GM19023 (cell line): Measurements from ENCODE around the gene ZNF586.
"Not testable (repeated sequence)": the region's sequence is repeated elsewhere in the genome, so short reads cannot be mapped to it uniquely, and the experiment has no call there.

ENCODE experiments used
- ATAC-seq: cut with Tn5 transposase; IDR thresholded peaks from one replicate; pipeline ENCODE4 v1.9.1; 2021; ENCODE audit warnings: mild to moderate bottlenecking, moderate library complexity; ENCODE audit not compliant: unreplicated experiment

Gene ZNF586

GRCh38 chr19:57789288-57789687 lies 19.8 kb downstream of the ZNF586 start:
- no peak for ATAC-seq

GRCh38 chr19:57796580-57796979 lies 27.1 kb downstream of the ZNF586 start:
- not testable (repeated sequence) for ATAC-seq

GRCh38 chr19:57800696-57801095 lies 31.2 kb downstream of the ZNF586 start:
- no peak for ATAC-seq

GRCh38 chr19:57802269-57802668 lies 32.8 kb downstream of the ZNF586 start:
- ATAC-seq, result no peak

GRCh38 chr19:57803265-57803593 lies 33.8 kb downstream of the ZNF586 start:
- no peak for ATAC-seq

- ATAC-seq, result no peak
Observed at GRCh38 chr19:57803594-57804325, 34.3 kb downstream of the ZNF586 start.

GRCh38 chr19:57807541-57807940 lies 38.1 kb downstream of the ZNF586 start:
- ATAC-seq, result no peak

- ATAC-seq, result not testable (repeated sequence)
Observed at GRCh38 chr19:57810410-57811295, 41.2 kb downstream of the ZNF586 start.

DNA sequence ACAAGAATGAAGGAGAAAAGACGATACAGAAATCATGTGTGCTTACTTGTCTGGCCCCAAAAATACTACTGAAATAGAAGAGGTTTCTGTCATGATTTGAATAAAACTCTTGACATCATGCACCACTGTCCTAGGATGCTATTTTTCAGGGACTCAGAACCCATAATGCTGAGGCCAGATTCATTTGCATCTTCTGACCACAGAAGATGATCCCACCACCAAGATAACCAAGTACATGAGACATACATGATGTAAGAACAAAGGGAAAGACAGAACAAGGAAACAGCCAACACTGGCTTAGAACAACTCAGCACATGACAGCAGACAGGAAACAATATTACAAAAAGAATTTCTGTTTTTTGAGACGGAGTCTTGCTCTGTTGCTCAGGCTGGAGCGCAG lies 42.8 kb downstream of the ZNF586 start:
- ATAC-seq, result no peak

GRCh38 chr19:57812975-57813820 lies 43.7 kb downstream of the ZNF586 start:
- not testable (repeated sequence) for ATAC-seq

GRCh38 chr19:57813919-57814504 lies 44.5 kb downstream of the ZNF586 start:
- no peak for ATAC-seq

DNA sequence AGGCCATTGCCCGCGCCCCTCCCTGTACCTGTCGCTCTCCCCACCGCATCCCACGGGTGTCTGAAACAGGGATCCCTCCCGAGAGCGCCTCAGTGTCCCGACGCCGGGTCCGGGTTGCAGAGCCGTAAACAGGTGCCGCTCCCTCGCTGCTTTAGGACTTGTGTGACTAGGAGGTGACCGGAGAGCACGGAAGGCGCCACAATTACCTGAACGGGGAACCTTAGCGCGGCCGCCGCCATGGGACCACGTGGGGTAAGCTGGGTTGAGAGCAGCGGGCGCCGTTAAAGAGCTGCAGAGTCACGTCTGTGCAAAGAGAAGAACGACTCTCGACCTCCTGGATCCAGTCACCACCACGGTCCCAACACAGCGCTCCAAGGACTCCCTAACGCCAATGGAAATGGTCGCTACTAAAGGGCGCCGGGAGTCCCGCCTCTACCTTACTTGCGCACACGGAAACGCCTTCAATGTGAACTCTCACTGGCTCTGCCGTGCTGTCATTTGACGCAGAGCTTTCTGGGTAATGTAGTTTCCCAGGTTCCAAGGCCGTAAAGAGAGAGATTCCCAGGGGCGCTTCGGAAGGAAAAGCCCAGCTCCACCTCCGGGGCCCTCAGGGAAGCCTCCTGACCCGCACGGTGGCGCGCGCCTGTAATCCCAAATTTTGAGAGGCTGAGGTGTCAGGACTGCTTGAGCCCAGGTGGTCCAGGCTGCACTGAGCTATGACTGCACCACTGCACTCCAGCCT lies 45.2 kb downstream of the ZNF586 start, which contains the start of gene ZNF552:
Gene ZNF552, minus strand, starts transcription at position 409 of the 742 bp plus-strand sequence. Its CDS starts 170 bp downstream, at position 239.
- peak; percentile 67 for ATAC-seq

DNA sequence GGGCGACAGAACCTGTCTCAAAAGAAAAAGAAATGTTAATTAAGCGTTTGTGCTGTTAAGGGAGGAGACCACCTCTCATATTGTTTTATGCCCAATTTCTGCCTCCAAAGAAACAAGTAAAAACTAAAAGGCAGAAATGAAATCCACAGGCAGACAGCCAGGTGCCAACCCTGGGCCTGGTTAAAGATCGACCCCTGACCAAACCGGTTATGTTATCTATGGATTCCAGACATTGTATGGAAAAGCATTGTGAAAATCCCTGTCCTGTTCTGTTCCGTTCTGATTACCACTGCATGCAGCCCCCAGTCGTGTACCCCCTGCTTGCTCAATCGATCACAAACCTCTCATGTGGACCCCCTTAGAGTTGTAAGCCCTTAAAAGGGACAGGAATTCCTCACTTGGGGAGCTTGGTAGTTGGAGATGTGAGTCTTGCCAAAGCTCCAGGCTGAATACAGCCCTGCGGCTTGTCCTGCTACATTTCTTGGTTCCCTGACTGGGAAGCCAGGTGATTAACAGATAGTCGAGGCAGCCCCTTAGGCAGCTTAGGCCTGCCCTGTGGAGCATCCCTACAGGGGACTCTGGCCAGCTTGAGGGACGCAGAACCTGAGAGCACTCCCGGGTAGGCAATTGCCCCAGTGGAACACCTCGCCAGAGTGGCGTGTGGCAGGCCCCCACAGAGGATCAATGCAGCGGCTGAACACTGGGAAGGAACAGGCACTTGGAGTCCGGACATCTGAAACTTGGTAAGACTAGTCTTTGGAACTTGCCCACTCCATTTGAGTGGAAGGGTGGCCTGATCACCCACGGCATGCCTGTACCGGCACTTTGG lies 46.0 kb downstream of the ZNF586 start:
- no peak for ATAC-seq

- ATAC-seq, result no peak
Observed at GRCh38 chr19:57816652-57817051, 47.2 kb downstream of the ZNF586 start.

- no peak for ATAC-seq
Observed at GRCh38 chr19:57817976-57818375, 48.5 kb downstream of the ZNF586 start.

- no peak for ATAC-seq
Observed at GRCh38 chr19:57818378-57818777, 48.9 kb downstream of the ZNF586 start.

DNA sequence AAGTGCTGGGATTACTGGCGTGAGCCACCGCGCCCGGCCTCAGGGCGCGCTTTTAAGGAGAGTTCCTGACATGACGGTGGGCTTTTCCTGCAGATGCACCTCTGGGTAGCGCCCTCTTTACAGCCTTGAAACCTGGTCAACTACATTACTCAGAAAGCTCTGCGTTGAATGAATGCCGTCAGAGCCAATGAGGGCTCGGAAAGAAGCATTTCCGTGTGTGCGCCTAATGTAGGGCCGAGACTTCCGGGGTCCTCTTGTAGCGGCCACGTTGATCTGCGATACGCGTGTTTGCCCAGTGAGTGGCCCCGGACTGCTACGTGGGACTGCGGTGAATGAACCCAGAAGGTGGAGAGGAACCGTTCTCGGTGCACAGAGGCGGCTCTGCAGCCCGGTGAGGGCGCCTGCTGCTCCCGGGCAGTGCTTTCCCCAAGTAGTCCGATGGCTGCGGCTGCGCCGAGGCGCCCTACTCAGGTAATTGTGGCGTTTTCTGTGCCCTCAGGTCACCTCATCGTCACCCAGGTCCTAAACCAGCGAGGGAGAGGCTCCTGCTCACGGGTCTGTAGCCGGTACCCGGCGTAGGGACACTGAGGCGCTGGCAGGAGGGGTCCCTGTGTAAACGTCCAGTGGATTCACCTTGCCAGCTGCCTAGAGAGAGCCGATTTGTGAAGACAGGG lies 50.1 kb downstream of the ZNF586 start:
- peak; percentile 83 for ATAC-seq

- ATAC-seq, result no peak
Observed at GRCh38 chr19:57820599-57820998, 51.1 kb downstream of the ZNF586 start.

DNA sequence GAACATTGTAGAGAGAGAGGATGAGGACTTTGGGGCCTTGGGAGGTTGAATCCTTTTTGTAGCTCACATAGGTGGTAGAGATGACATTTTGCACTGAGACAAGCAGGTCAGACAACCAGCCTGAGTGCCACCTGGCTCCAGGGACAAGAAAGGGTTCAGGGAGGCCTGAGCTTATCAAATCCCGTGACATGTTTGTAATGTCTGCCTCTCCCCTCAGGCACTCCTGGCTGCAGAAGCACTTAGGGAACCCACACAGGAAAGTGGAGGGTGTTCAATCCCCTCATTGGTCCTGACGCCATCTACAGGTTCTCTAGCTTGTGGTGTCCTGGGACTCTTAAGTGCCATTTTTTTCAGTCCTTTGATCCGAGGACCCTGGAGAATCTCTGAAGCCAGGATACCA lies 51.6 kb downstream of the ZNF586 start:
- ATAC-seq, result not testable (repeated sequence)
